GM23338 (cell line): Measurements from ENCODE around the gene RSRC1. TPM values are rescaled to one million over a fixed set of nuclear protein-coding genes. Genes with fewer than 3 reads are reported as not detected.

Experiments
- ATAC-seq: fragments of 200-7000 bp; cut with Tn5 transposase; 3 replicates; pipeline ENCODE4 v1.9.1; 2020
- DNase-seq: peaks from one replicate; pipeline ENCODE4 v3.0.0-alpha.2; 2015; ENCODE audit warnings: low spot score
- H2AFZ ChIP-seq: fragments of 200-600 bp; sonication (generic); 2 replicates; pipeline ENCODE4 v1.8.0; 2016; ENCODE audit warnings: antibody characterized with exemption, mild to moderate bottlenecking, moderate library complexity
- H3F3A ChIP-seq: fragments of 200-600 bp; sonication (generic); replicated peaks from 2 replicates; pipeline ENCODE4 v1.8.0; 2017; ENCODE audit warnings: antibody characterized with exemption, mixed run types, low read depth
- H3K27ac ChIP-seq: fragments of 200-600 bp; sonication (generic); 2 replicates; pipeline ENCODE4 v1.6.1; 2016; ENCODE audit warnings: low read depth
- H3K27me3 ChIP-seq: fragments of 200-600 bp; sonication (generic); 2 replicates; pipeline ENCODE4 v1.8.0; 2016; ENCODE audit warnings: mild to moderate bottlenecking, mixed run types, moderate library complexity; ENCODE audit not compliant: insufficient read depth
- H3K36me3 ChIP-seq: fragments of 200-600 bp; sonication (generic); 2 replicates; pipeline ENCODE4 v1.8.0; 2016; ENCODE audit warnings: mild to moderate bottlenecking; ENCODE audit not compliant: insufficient read depth
- H3K4me1 ChIP-seq: fragments of 200-600 bp; sonication (generic); 2 replicates; pipeline ENCODE4 v1.8.0; 2016; ENCODE audit warnings: mild to moderate bottlenecking, moderate library complexity; ENCODE audit not compliant: insufficient read depth
- H3K4me2 ChIP-seq: fragments of 200-600 bp; sonication (generic); 2 replicates; pipeline ENCODE4 v1.7.1; 2017; ENCODE audit warnings: mixed run types
- H3K4me3 ChIP-seq: fragments of 200-600 bp; sonication (generic); 2 replicates; pipeline ENCODE4 v1.6.1; 2016; ENCODE audit warnings: mixed run types
- H3K79me2 ChIP-seq: fragments of 200-600 bp; sonication (generic); replicated peaks from 2 replicates; pipeline ENCODE4 v1.8.0; 2017; ENCODE audit warnings: mild to moderate bottlenecking; ENCODE audit not compliant: insufficient read depth
- H3K9me2 ChIP-seq: fragments of 200-600 bp; sonication (generic); 2 replicates; pipeline ENCODE4 v1.8.0; 2017; ENCODE audit not compliant: insufficient read depth
- H4K20me1 ChIP-seq: fragments of 200-600 bp; sonication (generic); replicated peaks from 2 replicates; pipeline ENCODE4 v1.8.0; 2017; ENCODE audit warnings: mild to moderate bottlenecking; ENCODE audit not compliant: insufficient read depth
- H3K27ac Mint-ChIP-seq: 2 replicates; pipeline ENCODE4 v1.8.0; 2020; ENCODE audit warnings: inconsistent platforms, mild to moderate bottlenecking, moderate library complexity, mixed read lengths
- H3K27me3 Mint-ChIP-seq: 3 replicates; pipeline ENCODE4 v1.8.0; 2022; ENCODE audit warnings: low read depth, mild to moderate bottlenecking, moderate library complexity, mixed read lengths, inconsistent platforms; ENCODE audit not compliant: insufficient read depth, poor library complexity
- H3K36me3 Mint-ChIP-seq: 3 replicates; pipeline ENCODE4 v1.8.0; 2021; ENCODE audit warnings: low read depth, mild to moderate bottlenecking, inconsistent platforms, moderate library complexity, mixed read lengths
- H3K4me1 Mint-ChIP-seq: 3 replicates; pipeline ENCODE4 v1.8.0; 2020; ENCODE audit warnings: mild to moderate bottlenecking, inconsistent platforms, mixed read lengths
- H3K4me3 Mint-ChIP-seq: 3 replicates; pipeline ENCODE4 v1.8.0; 2021; ENCODE audit warnings: moderate library complexity, mild to moderate bottlenecking, inconsistent platforms, mixed read lengths
- H3K9me3 Mint-ChIP-seq: 3 replicates; pipeline ENCODE4 v1.8.0; 2020; ENCODE audit warnings: moderate library complexity, mild to moderate bottlenecking, inconsistent platforms, mixed read lengths
- CREB1 ChIP-seq: fragments of 250-450 bp; sonication (Bioruptor Pico); IDR thresholded peaks from 2 replicates; pipeline ENCODE4 v1.5.0; 2020; ENCODE audit warnings: low read depth, mild to moderate bottlenecking, moderate library complexity
- CTCF ChIP-seq, 2 experiments: fragments of 200-600 bp in 1 of 2; sonication (generic) in 1 of 2; conservative IDR thresholded peaks; 2 replicates each; pipeline versions ENCODE4 v1.5.1 to v1.6.1; 2016 to 2017; ENCODE audit warnings: antibody characterized with exemption in 2 of 2, low read depth in 2 of 2, mild to moderate bottlenecking in 2 of 2, moderate library complexity in 1 of 2
- ETS1 ChIP-seq: IDR thresholded peaks from 2 replicates; pipeline ENCODE4 v1.6.1; 2016; ENCODE audit warnings: antibody characterized with exemption
- EZH2 ChIP-seq: fragments of 200-600 bp; sonication (generic); IDR thresholded peaks from one replicate; pipeline ENCODE4 v1.8.0; 2017; ENCODE audit warnings: antibody characterized with exemption, mild to moderate bottlenecking, low read depth; ENCODE audit not compliant: unreplicated experiment
- EZH2phosphoT487 ChIP-seq: fragments of 200-600 bp; sonication (generic); IDR thresholded peaks from one replicate; pipeline ENCODE4 v1.8.1; 2018; ENCODE audit warnings: antibody characterized with exemption; ENCODE audit not compliant: unreplicated experiment
- JUNB ChIP-seq: IDR thresholded peaks from one replicate; pipeline ENCODE4 v1.6.1; 2016; ENCODE audit warnings: antibody characterized with exemption; ENCODE audit not compliant: unreplicated experiment
- NANOG ChIP-seq: IDR thresholded peaks from 2 replicates; pipeline ENCODE4 v1.6.1; 2016; ENCODE audit warnings: antibody characterized with exemption, borderline replicate concordance
- POLR2AphosphoS5 ChIP-seq: IDR thresholded peaks from 2 replicates; pipeline ENCODE4 v1.6.1; 2016; ENCODE audit warnings: antibody characterized with exemption, low read depth
- REST ChIP-seq: IDR thresholded peaks from one replicate; pipeline ENCODE4 v1.6.1; 2018; ENCODE audit warnings: antibody characterized with exemption; ENCODE audit not compliant: unreplicated experiment
- STAT1 ChIP-seq: IDR thresholded peaks from one replicate; pipeline ENCODE4 v1.6.1; 2016; ENCODE audit warnings: antibody characterized with exemption; ENCODE audit not compliant: unreplicated experiment
- ZNF114 ChIP-seq: fragments of 250-450 bp; sonication (Bioruptor Pico); IDR thresholded peaks from 2 replicates; pipeline ENCODE4 v1.5.0; 2020; ENCODE audit warnings: mild to moderate bottlenecking, moderate library complexity
- ZNF331 ChIP-seq: fragments of 250-450 bp; sonication (Bioruptor Pico); IDR thresholded peaks from 2 replicates; pipeline ENCODE4 v1.5.0; 2020; ENCODE audit warnings: low read depth, mild to moderate bottlenecking, moderate library complexity
- ZNF462 ChIP-seq: fragments of 250-450 bp; sonication (Bioruptor Pico); IDR thresholded peaks from 2 replicates; pipeline ENCODE4 v1.5.0; 2020; ENCODE audit warnings: mild to moderate bottlenecking, moderate library complexity
- polyA plus RNA-seq: library from polyadenylated mRNA; unstranded; fragments of >200 nt; fragmentation: Nextera tagmentation; extraction: Ambion mirVana; gene quantifications from 2 replicates; pipeline ENCODE4 v1.2.1, GENCODE V29; 2016
- total RNA-seq: library from RNA; depleted of rRNA; stranded (reverse); fragments of >200 nt; shearing (Covaris generic); gene quantifications from 2 replicates; pipeline ENCODE4 v1.2.3, GENCODE V29; 2014

RSRC1 gene
- total and polyA plus RNA-seq, 2 experiments from 2014 or later: 32.5 to 76.8 TPM

- no peaks in the 10 kb centered on the region for H3K9me2 ChIP-seq
- H3K27ac ChIP-seq: no peak overlapping the region
- H3K27me3 ChIP-seq: no peaks in the 10 kb centered on the region
- Mint-ChIP-seq H3K9me3 (no peaks in the 10 kb centered on the region), H3K36me3 (no peaks in the 10 kb centered on the region), H3K4me3 (no peak overlapping the region), H3K27me3 (no peaks in the 10 kb centered on the region), H3K4me1 (no peaks in the 10 kb centered on the region), H3K27ac (no peak overlapping the region)
- H3K36me3 ChIP-seq: no peaks in the 10 kb centered on the region
- DNase-seq (no peak), ATAC-seq (no peak)
- H3F3A ChIP-seq: no peaks in the 10 kb centered on the region
- no peak overlapping the region for H2AFZ ChIP-seq
- no peaks in the 10 kb centered on the region for H3K4me1 ChIP-seq
- no peak overlapping the region for H3K4me2 ChIP-seq
- H3K79me2 ChIP-seq: no peaks in the 10 kb centered on the region
- TF ChIP-seq ZNF114 (CRISPR knock-in tag) (no peak), POLR2AphosphoS5 (no peak), ZNF462 (CRISPR knock-in tag) (no peak), REST (no peak), JUNB (no peak), STAT1 (no peak), ETS1 (no peak), CREB1 (CRISPR knock-in tag) (no peak), CTCF (conservative IDR thresholded peaks at IDR 0.05; ENCODE audit: low read depth in 2 of 2) (no peak), EZH2phosphoT487 (no peak), EZH2 (no peak), NANOG (no peak), ZNF331 (no peak)
- no peak overlapping the region for H3K4me3 ChIP-seq
- H4K20me1 ChIP-seq: no peaks in the 10 kb centered on the region
Measured at GRCh38 chr3:158084651-158085050, 25.2 kb upstream of the RSRC1 start.
